Right forelimb (tissue), 1 donor: Measurements from ENCODE around the gene MAFG.

Source experiments
- DNase-seq: peaks from one replicate; pipeline ENCODE4 v3.0.0-alpha.2; 2018

The MAFG gene

GRCh38 chr17:81907219-81908145 is 20.1 kb downstream of the MAFG start:
- no peak for DNase-seq

GRCh38 chr17:81906476-81907218 is 20.9 kb downstream of the MAFG start:
- no peak for DNase-seq

- no peak for DNase-seq
These were observed 21.5 kb downstream of the MAFG start for GRCh38 chr17:81905993-81906392.

- no peak for DNase-seq
These were observed 22.1 kb downstream of the MAFG start for GRCh38 chr17:81905424-81905875.

- DNase-seq, result no peak
These were observed 22.7 kb downstream of the MAFG start for GRCh38 chr17:81904600-81905423.

GRCh38 chr17:81903896-81904599 is 23.5 kb downstream of the MAFG start:
- no peak for DNase-seq

- no peak for DNase-seq
These were observed 24.1 kb downstream of the MAFG start for GRCh38 chr17:81903415-81903831.

GRCh38 chr17:81902653-81903414 is 24.7 kb downstream of the MAFG start:
- no peak for DNase-seq

- no peak for DNase-seq
These were observed 25.4 kb downstream of the MAFG start, which contains the start of gene NPB for GRCh38 chr17:81902023-81902652. Gene NPB, plus strand, starts transcription at chr17:81902238. Its CDS starts 40 bp downstream, at chr17:81902278.

GRCh38 chr17:81901167-81902022 is 26.1 kb downstream of the MAFG start:
- no peak for DNase-seq

GRCh38 chr17:81900181-81900820 is 27.2 kb downstream of the MAFG start:
- no peak for DNase-seq

- no peak for DNase-seq
These were observed 27.9 kb downstream of the MAFG start for GRCh38 chr17:81899514-81900166.

GRCh38 chr17:81898885-81899284 is 28.6 kb downstream of the MAFG start:
- no peak for DNase-seq

GRCh38 chr17:81898029-81898866 is 29.3 kb downstream of the MAFG start:
- no peak for DNase-seq

- no peak for DNase-seq
These were observed 32.1 kb downstream of the MAFG start for GRCh38 chr17:81895400-81895799.

- no peak for DNase-seq
These were observed 36.3 kb downstream of the MAFG start for GRCh38 chr17:81891303-81891552.

- DNase-seq, result no peak
These were observed 36.9 kb downstream of the MAFG start for GRCh38 chr17:81890447-81891302.
